Spinal cord (tissue), 10 donors: ENCODE data around the gene ACTN1. TPM values are rescaled to one million over a fixed set of nuclear protein-coding genes. Genes with fewer than 3 reads are reported as not detected.

Experiments
- DNase-seq, 6 donors: peaks; one replicate each; pipeline versions ENCODE4 v3.0.0 to v3.0.0-alpha.2; 2013 to 2015; ENCODE audit warnings: low spot score in 6 of 6, low read depth in 4 of 6
- H3K27ac ChIP-seq: one replicate; pipeline ENCODE4 v1.5.1; 2013; ENCODE audit warnings: low read depth, low read length, control low read depth
- H3K27me3 ChIP-seq: one replicate; pipeline ENCODE4 v1.6.1; 2013; ENCODE audit warnings: low read length; ENCODE audit not compliant: control insufficient read depth, insufficient read depth
- H3K36me3 ChIP-seq: one replicate; pipeline ENCODE4 v1.6.1; 2013; ENCODE audit warnings: low read length; ENCODE audit not compliant: control insufficient read depth, insufficient read depth
- H3K4me1 ChIP-seq: one replicate; pipeline ENCODE4 v1.6.1; 2013; ENCODE audit warnings: low read length; ENCODE audit not compliant: control insufficient read depth, insufficient read depth
- H3K4me3 ChIP-seq: one replicate; pipeline ENCODE4 v1.5.1; 2013; ENCODE audit warnings: low read depth, low read length, control low read depth
- H3K9me3 ChIP-seq: one replicate; pipeline ENCODE4 v1.6.1; 2013; ENCODE audit warnings: low read length; ENCODE audit not compliant: control insufficient read depth, insufficient read depth
- WGBS: methylation state at CpG from one replicate; pipeline ENCODE4 v1.1.5; 2013; ENCODE audit warnings: missing lambda C conversion rate; ENCODE audit not compliant: insufficient coverage; 5-methylcytosine and 5-hydroxymethylcytosine counted together
- polyA plus RNA-seq, 2 donors: library from polyadenylated mRNA; unstranded; fragments of 120-200 nt; gene quantifications; one replicate each; pipeline ENCODE4 v1.2.1, GENCODE V29; 2013; ENCODE audit not compliant: insufficient read length in 2 of 2
- total RNA-seq, 2 donors: library from RNA; depleted of rRNA in 1 of 2; stranded (reverse); fragments of 120-200 nt in 1 of 2; fragments of >200 nt in 1 of 2; gene quantifications; one replicate each; pipeline versions ENCODE4 v1.2.3 to v1.2.4, GENCODE V29; 2013 to 2014
- donor health status: healthy.

Gene ACTN1
- total and polyA plus RNA-seq, 4 donors, result 41.6 to 49.4 (median 46.2) TPM

- Histone ChIP-seq H3K9me3 (no peaks in the 10 kb centered on the region), H3K27me3 (no peaks in the 10 kb centered on the region), H3K4me1 (no peaks in the 10 kb centered on the region), H3K4me3 (no peak overlapping the region), H3K36me3 (peaks cover 73% of the 10 kb centered on the region), H3K27ac (no peak overlapping the region)
- 88% methylated on average over 18 of the region's 18 CpGs for WGBS
- no peak for DNase-seq
Observed at GRCh38 chr14:68877993-68878575, 101.0 kb downstream of the ACTN1 start.

GRCh38 chr14:68876976-68877375 is 102.1 kb downstream of the ACTN1 start:
- H3K27me3 ChIP-seq, result no peaks in the 10 kb centered on the region
- H3K4me3 ChIP-seq, result no peak overlapping the region
- no peak for DNase-seq
- H3K4me1 ChIP-seq, result no peaks in the 10 kb centered on the region
- peaks cover 62% of the 10 kb centered on the region for H3K36me3 ChIP-seq
- H3K9me3 ChIP-seq, result no peaks in the 10 kb centered on the region
- H3K27ac ChIP-seq, result no peak overlapping the region
- WGBS, result 96% methylated on average over 6 of the region's 6 CpGs

- no peaks in the 10 kb centered on the region for H3K4me1 ChIP-seq
- H3K4me3 ChIP-seq, result peak overlapping the region; percentile 21
- DNase-seq, result peak in 1 of 6 donors; percentile 55
- 95% methylated on average over 37 of the region's 37 CpGs for WGBS
- peaks cover 45% of the 10 kb centered on the region for H3K36me3 ChIP-seq
- no peak overlapping the region for H3K27ac ChIP-seq
- H3K27me3 ChIP-seq, result no peaks in the 10 kb centered on the region
- H3K9me3 ChIP-seq, result no peaks in the 10 kb centered on the region
Observed at GRCh38 chr14:68874746-68875155, 104.4 kb downstream of the ACTN1 start.

GRCh38 chr14:68873376-68873775 is 105.7 kb downstream of the ACTN1 start:
- WGBS, result 64% methylated on average over 5 of the region's 5 CpGs
- no peaks in the 10 kb centered on the region for H3K4me1 ChIP-seq
- no peak overlapping the region for H3K27ac ChIP-seq
- no peaks in the 10 kb centered on the region for H3K27me3 ChIP-seq
- H3K4me3 ChIP-seq, result no peak overlapping the region
- no peak for DNase-seq
- no peaks in the 10 kb centered on the region for H3K9me3 ChIP-seq
- H3K36me3 ChIP-seq, result peaks cover 31% of the 10 kb centered on the region

GRCh38 chr14:68871392-68871791 is 107.7 kb downstream of the ACTN1 start:
- H3K9me3 ChIP-seq, result no peaks in the 10 kb centered on the region
- H3K4me3 ChIP-seq, result no peak overlapping the region
- H3K36me3 ChIP-seq, result peaks cover 15% of the 10 kb centered on the region
- H3K4me1 ChIP-seq, result no peaks in the 10 kb centered on the region
- 92% methylated on average over 2 of the region's 2 CpGs for WGBS
- no peak for DNase-seq
- H3K27me3 ChIP-seq, result no peaks in the 10 kb centered on the region
- no peak overlapping the region for H3K27ac ChIP-seq

GRCh38 chr14:68866991-68867533 is 112.0 kb downstream of the ACTN1 start:
- Histone ChIP-seq H3K27me3 (no peaks in the 10 kb centered on the region), H3K36me3 (no peaks in the 10 kb centered on the region), H3K9me3 (peaks cover 3% of the 10 kb centered on the region), H3K27ac (no peak overlapping the region), H3K4me1 (no peaks in the 10 kb centered on the region), H3K4me3 (no peak overlapping the region)
- no peak for DNase-seq

GRCh38 chr14:68865542-68865941 is 113.6 kb downstream of the ACTN1 start:
- H3K27me3 ChIP-seq, result no peaks in the 10 kb centered on the region
- no peaks in the 10 kb centered on the region for H3K4me1 ChIP-seq
- DNase-seq, result no peak
- WGBS, result 92% methylated on average over 2 of the region's 2 CpGs
- H3K4me3 ChIP-seq, result no peak overlapping the region
- no peak overlapping the region for H3K27ac ChIP-seq
- no peaks in the 10 kb centered on the region for H3K36me3 ChIP-seq
- peaks cover 3% of the 10 kb centered on the region for H3K9me3 ChIP-seq

- no peaks in the 10 kb centered on the region for H3K4me1 ChIP-seq
- H3K36me3 ChIP-seq, result no peaks in the 10 kb centered on the region
- no peak overlapping the region for H3K27ac ChIP-seq
Observed at GRCh38 chr14:68864361-68864750, 114.7 kb downstream of the ACTN1 start.

GRCh38 chr14:68863610-68864360 is 115.3 kb downstream of the ACTN1 start:
- Histone ChIP-seq H3K9me3 (peaks cover 3% of the 10 kb centered on the region), H3K4me1 (no peaks in the 10 kb centered on the region), H3K4me3 (no peak overlapping the region), H3K27ac (no peak overlapping the region), H3K27me3 (no peaks in the 10 kb centered on the region), H3K36me3 (no peaks in the 10 kb centered on the region)
- 83% methylated on average over 8 of the region's 13 CpGs for WGBS
- DNase-seq, result no peak

More at GRCh38 chr14:68864361-68864750, 114.7 kb downstream of the ACTN1 start:
- no peaks in the 10 kb centered on the region for H3K27me3 ChIP-seq
- no peak overlapping the region for H3K4me3 ChIP-seq
- 90% methylated on average over 6 of the region's 6 CpGs for WGBS
- H3K9me3 ChIP-seq, result peaks cover 3% of the 10 kb centered on the region
- DNase-seq, result no peak
